OCI-LY7 (cell line): ENCODE data around the gene GADL1.

Experiments
- CTCF ChIP-seq: fragments of 200-600 bp; sonication (generic); conservative IDR thresholded peaks from 2 replicates; pipeline ENCODE4 v1.5.1; 2014; ENCODE audit warnings: mild to moderate bottlenecking, antibody characterized with exemption, low read length, moderate library complexity, mixed read lengths
- EZH2phosphoT487 ChIP-seq: fragments of 200-600 bp; sonication (generic); IDR thresholded peaks from 2 replicates; pipeline ENCODE4 v1.6.1; 2018; ENCODE audit warnings: low read depth, borderline replicate concordance, mild to moderate bottlenecking, mixed run types, antibody characterized with exemption, low read length, moderate library complexity, mixed read lengths

- TF ChIP-seq CTCF, result no peak
- no peak for TF ChIP-seq EZH2phosphoT487
Observed at GRCh38 chr3:30904996-30905395, 10.5 kb upstream of the GADL1 start.
